Brain microvascular endothelial cell (primary cell): ENCODE results near the gene CCDC89.
"Not testable (repeated sequence)": the region's sequence is repeated elsewhere in the genome, so short reads cannot be mapped to it uniquely, and the experiment has no call there.

ENCODE experiments used
- DNase-seq: peaks from one replicate; pipeline ENCODE4 v3.0.0-alpha.2; 2020
- H3K27ac ChIP-seq: fragments of 250-450 bp; sonication (Bioruptor Pico); 2 replicates; pipeline ENCODE4 v1.5.1; 2020; ENCODE audit warnings: mild to moderate bottlenecking, moderate library complexity
- H3K27me3 ChIP-seq: fragments of 250-450 bp; sonication (Bioruptor Pico); replicated peaks from 2 replicates; pipeline ENCODE4 v1.5.1; 2020; ENCODE audit warnings: mild to moderate bottlenecking
- H3K36me3 ChIP-seq: fragments of 250-450 bp; sonication (Bioruptor Pico); replicated peaks from 2 replicates; pipeline ENCODE4 v1.5.1; 2020; ENCODE audit warnings: mild to moderate bottlenecking
- H3K4me3 ChIP-seq: 2 replicates; pipeline ENCODE4 v1.5.1; 2011; ENCODE audit warnings: low read depth, mild to moderate bottlenecking, control low read depth, low read length, moderate library complexity
- CTCF ChIP-seq: IDR thresholded peaks from 2 replicates; pipeline ENCODE4 v1.5.1; 2011; ENCODE audit warnings: low read depth, mild to moderate bottlenecking, moderate library complexity, low read length, control low read depth, inconsistent platforms; ENCODE audit errors: missing control alignments
- in situ Hi-C: cut with HindIII; loops from 2 replicates; pipeline ENCODE4 v1.10.0; 2017; ENCODE audit warnings: low sequenced_read_pairs, low pct_ligation_motif_present

The CCDC89 gene

GRCh38 chr11:85672105-85672902, 13.7 kb downstream of the CCDC89 start:
- in situ Hi-C loops: no loop called here
- no peak for TF ChIP-seq CTCF
- H3K27me3 ChIP-seq: no peaks in the 10 kb centered on the region
- DNase-seq: no peak
- H3K4me3 ChIP-seq: no peak overlapping the region
- H3K27ac ChIP-seq: no peak overlapping the region
- H3K36me3 ChIP-seq: no peaks in the 10 kb centered on the region

- H3K36me3 ChIP-seq, in situ Hi-C loops, DNase-seq, H3K27me3 ChIP-seq, H3K27ac ChIP-seq, H3K4me3 ChIP-seq: not testable (repeated sequence)
Observed at GRCh38 chr11:85670949-85671663, 14.9 kb downstream of the CCDC89 start.

GRCh38 chr11:85668157-85668556, 17.8 kb downstream of the CCDC89 start:
- Histone ChIP-seq H3K27me3 (no peaks in the 10 kb centered on the region), H3K4me3 (no peak overlapping the region), H3K27ac (no peak overlapping the region), H3K36me3 (no peaks in the 10 kb centered on the region)
- TF ChIP-seq CTCF: no peak
- DNase-seq: no peak
- in situ Hi-C loops: no loop called here

GRCh38 chr11:85666687-85667086, 19.3 kb downstream of the CCDC89 start:
- H3K4me3 ChIP-seq: no peak overlapping the region
- TF ChIP-seq CTCF: no peak
- H3K36me3 ChIP-seq: no peaks in the 10 kb centered on the region
- no peaks in the 10 kb centered on the region for H3K27me3 ChIP-seq
- no peak for DNase-seq
- H3K27ac ChIP-seq: no peak overlapping the region
- in situ Hi-C loops: no loop called here

- in situ Hi-C loops: no loop called here
- Histone ChIP-seq H3K27me3 (no peaks in the 10 kb centered on the region), H3K27ac (no peak overlapping the region), H3K4me3 (no peak overlapping the region), H3K36me3 (no peaks in the 10 kb centered on the region)
- no peak for DNase-seq
- no peak for TF ChIP-seq CTCF
Observed at GRCh38 chr11:85665733-85666132, 20.3 kb downstream of the CCDC89 start.

GRCh38 chr11:85664615-85665481, 21.1 kb downstream of the CCDC89 start, which contains the start of gene CREBZF:
Gene CREBZF, minus strand, starts transcription at chr11:85665129. Its CDS starts 254 bp downstream, at chr11:85664875.
- H3K4me3 ChIP-seq: peak within 1 kb of the TSS; percentile 97
- in situ Hi-C loops: no loop called here
- TF ChIP-seq CTCF: no peak
- DNase-seq: peak; percentile 91
- no peaks in the 10 kb centered on the region for H3K36me3 ChIP-seq
- H3K27ac ChIP-seq: peak within 1 kb of the TSS; percentile 93
- no peaks in the 10 kb centered on the region for H3K27me3 ChIP-seq
